Fibroblast of lung (primary cell): Measurements from ENCODE around the gene CMTR2.

Experiments used
- EZH2 ChIP-seq: IDR thresholded peaks from 2 replicates; pipeline ENCODE4 v1.5.1; 2012; ENCODE audit warnings: low read length, control low read depth, mild to moderate bottlenecking; ENCODE audit errors: missing control alignments
- TF ChIP-seq, protein P1 (sequence below), 2 donors: IDR thresholded peaks in 1 of 2; conservative IDR thresholded peaks in 1 of 2; 1 replicate in 1 of 2; 2 replicates in 1 of 2; pipeline ENCODE4 v1.5.1; 2011 to 2012; ENCODE audit warnings: low read length in 2 of 2, control low read depth in 1 of 2, inconsistent platforms in 1 of 2, low read depth in 1 of 2, mild to moderate bottlenecking in 1 of 2

DNA sequence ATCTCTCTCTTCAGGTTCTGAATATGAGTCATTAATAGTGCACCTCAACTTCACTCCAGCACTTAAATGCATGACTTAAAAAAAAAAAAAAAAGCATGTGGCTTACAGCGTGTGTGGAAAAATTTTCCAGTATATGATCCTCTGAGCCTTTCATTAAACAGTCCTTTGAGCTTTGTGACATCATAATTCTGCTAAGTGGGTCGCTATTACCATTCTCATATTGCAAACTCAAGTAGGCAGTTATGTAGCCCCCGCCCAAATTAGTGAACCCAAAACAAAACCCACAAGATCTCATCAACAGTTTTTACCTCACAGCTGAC is 672 bp downstream of the CMTR2 start:
- TF ChIP-seq EZH2: no peak
- TF ChIP-seq, protein P1, sequence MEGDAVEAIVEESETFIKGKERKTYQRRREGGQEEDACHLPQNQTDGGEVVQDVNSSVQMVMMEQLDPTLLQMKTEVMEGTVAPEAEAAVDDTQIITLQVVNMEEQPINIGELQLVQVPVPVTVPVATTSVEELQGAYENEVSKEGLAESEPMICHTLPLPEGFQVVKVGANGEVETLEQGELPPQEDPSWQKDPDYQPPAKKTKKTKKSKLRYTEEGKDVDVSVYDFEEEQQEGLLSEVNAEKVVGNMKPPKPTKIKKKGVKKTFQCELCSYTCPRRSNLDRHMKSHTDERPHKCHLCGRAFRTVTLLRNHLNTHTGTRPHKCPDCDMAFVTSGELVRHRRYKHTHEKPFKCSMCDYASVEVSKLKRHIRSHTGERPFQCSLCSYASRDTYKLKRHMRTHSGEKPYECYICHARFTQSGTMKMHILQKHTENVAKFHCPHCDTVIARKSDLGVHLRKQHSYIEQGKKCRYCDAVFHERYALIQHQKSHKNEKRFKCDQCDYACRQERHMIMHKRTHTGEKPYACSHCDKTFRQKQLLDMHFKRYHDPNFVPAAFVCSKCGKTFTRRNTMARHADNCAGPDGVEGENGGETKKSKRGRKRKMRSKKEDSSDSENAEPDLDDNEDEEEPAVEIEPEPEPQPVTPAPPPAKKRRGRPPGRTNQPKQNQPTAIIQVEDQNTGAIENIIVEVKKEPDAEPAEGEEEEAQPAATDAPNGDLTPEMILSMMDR (conservative IDR thresholded peaks at IDR 0.05 in 1 of 2, IDR thresholded peaks at IDR 0.05 in 1 of 2; ENCODE audit: low read depth in 1 of 2, low read length in 2 of 2): no peak
